Right cardiac atrium (tissue), 5 donors: ENCODE data around the gene ACTN4. TPM values are rescaled to one million over a fixed set of nuclear protein-coding genes. Genes with fewer than 3 reads are reported as not detected.

Source experiments
- ATAC-seq, 2 donors: fragments of 200-7000 bp; cut with Tn5 transposase; one replicate each; pipeline versions ENCODE4 v1.8.0 to v1.9.1; 2020; ENCODE audit warnings: moderate library complexity in 2 of 2, mild to moderate bottlenecking in 1 of 2
- DNase-seq, 3 donors: peaks; one replicate each; pipeline ENCODE4 v3.0.0-alpha.2; 2020
- H3K27ac ChIP-seq: one replicate; pipeline ENCODE4 v1.5.1; 2013; ENCODE audit warnings: mild to moderate bottlenecking, low read length, control low read depth, moderate library complexity
- H3K27me3 ChIP-seq: one replicate; pipeline ENCODE4 v1.6.1; 2013; ENCODE audit not compliant: control insufficient read depth, insufficient read depth
- H3K4me1 ChIP-seq: one replicate; pipeline ENCODE4 v1.6.1; 2013; ENCODE audit warnings: low read length; ENCODE audit not compliant: control insufficient read depth, insufficient read depth
- H3K4me3 ChIP-seq: one replicate; pipeline ENCODE4 v1.5.1; 2013; ENCODE audit warnings: low read length, control low read depth
- H3K9me3 ChIP-seq: one replicate; pipeline ENCODE4 v1.6.1; 2013; ENCODE audit warnings: low read length; ENCODE audit not compliant: control insufficient read depth
- WGBS: extraction: QIAGEN DNeasy Blood & Tissue Kit; methylation state at CpG from one replicate; pipeline ENCODE4 v1.1.7; 2013; 5-methylcytosine and 5-hydroxymethylcytosine counted together
- intact Hi-C, 4 donors: fragments of 100-400 bp; cut with DNase I; formaldehyde crosslinking; loops; one replicate each; pipeline versions ENCODE4 v1.11.0 to v1.14.0; 2022 to 2023
- polyA plus RNA-seq: library from polyadenylated mRNA; stranded (reverse); fragments of 200-250 nt; gene quantifications from one replicate; pipeline ENCODE4 v1.2.3, GENCODE V29; 2013
- total RNA-seq, 4 donors: library from RNA; stranded (reverse); fragmentation: NEBNext Ultra II Directional; extraction: Animal tissue kit (Norgen Biotek cat#: 25700); gene quantifications; one replicate each; pipeline ENCODE4 v1.2.1, GENCODE V29; 2021
- donor health status: healthy with polysubstance abuse.
- donor health status: DM: no; HTN: yes; CAD: no.
- donor health status: DM: no; HTN: no; CAD: no.
- donor health status: DM: no; HTN: yes; CAD: no; lungs with severe emphysema.
- donor health status: DM: yes; HTN: yes; CAD: no.

ACTN4 gene
- total and polyA plus RNA-seq, 5 donors: 87.4 to 226 (median 119) TPM

GRCh38 chr19:38721979-38722773 lies 74.7 kb downstream of the ACTN4 start:
- Histone ChIP-seq H3K27ac (peak overlapping the region; percentile 79), H3K4me3 (no peak overlapping the region), H3K27me3 (no peaks in the 10 kb centered on the region), H3K9me3 (no peaks in the 10 kb centered on the region), H3K4me1 (peaks cover 29% of the 10 kb centered on the region)
- ATAC-seq: peak; percentile 64 to 82
- intact Hi-C loops: loop anchor here in 1 of 4 donors (5.0 kb wide), 1 partner anchor 65 kb away; no protein-coding TSS in a partner anchor
- DNase-seq: peak; percentile 85 to 93 (median 91)
- 21% methylated on average over 17 of the region's 17 CpGs for WGBS

GRCh38 chr19:38722947-38723605 lies 75.6 kb downstream of the ACTN4 start:
- intact Hi-C loops: loop anchor here in 1 of 4 donors (5.0 kb wide), 1 partner anchor 66 kb away; no protein-coding TSS in a partner anchor
- DNase-seq: no peak
- Histone ChIP-seq H3K27me3 (no peaks in the 10 kb centered on the region), H3K4me1 (peaks cover 29% of the 10 kb centered on the region), H3K27ac (peak overlapping the region; percentile 79), H3K4me3 (no peak overlapping the region), H3K9me3 (no peaks in the 10 kb centered on the region)
- WGBS: 67% methylated on average over 10 of the region's 10 CpGs
- no peak for ATAC-seq

- intact Hi-C loops: loop anchor here in 1 of 4 donors (5.0 kb wide), 1 partner anchor 66 kb away; no protein-coding TSS in a partner anchor
- Histone ChIP-seq H3K9me3 (no peaks in the 10 kb centered on the region), H3K27ac (no peak overlapping the region), H3K4me1 (peaks cover 29% of the 10 kb centered on the region), H3K27me3 (no peaks in the 10 kb centered on the region), H3K4me3 (no peak overlapping the region)
- peak in 1 of 3 donors; percentile 47 for DNase-seq
- ATAC-seq: no peak
- 52% methylated on average over 11 of the region's 11 CpGs for WGBS
Measured at GRCh38 chr19:38723606-38723965, 76.1 kb downstream of the ACTN4 start.

- peaks cover 26% of the 10 kb centered on the region for H3K4me1 ChIP-seq
- H3K27ac ChIP-seq: no peak overlapping the region
- no peaks in the 10 kb centered on the region for H3K27me3 ChIP-seq
- peak in 2 of 3 donors; percentile 55 to 66 for DNase-seq
- ATAC-seq: no peak
- no peaks in the 10 kb centered on the region for H3K9me3 ChIP-seq
- 92% methylated on average over 42 of the region's 42 CpGs for WGBS
- H3K4me3 ChIP-seq: no peak overlapping the region
- intact Hi-C loops: loop anchor here in 1 of 4 donors (5.0 kb wide), 1 partner anchor 67 kb away; no protein-coding TSS in a partner anchor
Measured at GRCh38 chr19:38723990-38724854, 76.8 kb downstream of the ACTN4 start.

- Histone ChIP-seq H3K4me1 (peaks cover 17% of the 10 kb centered on the region), H3K9me3 (no peaks in the 10 kb centered on the region), H3K4me3 (no peak overlapping the region), H3K27me3 (no peaks in the 10 kb centered on the region), H3K27ac (no peak overlapping the region)
- WGBS: 91% methylated on average over 21 of the region's 21 CpGs
- DNase-seq: peak; percentile 13 to 40 (median 32)
- intact Hi-C loops: loop anchor here in 1 of 4 donors (5.0 kb wide), 1 partner anchor 73 kb away; no protein-coding TSS in a partner anchor
- no peak for ATAC-seq
Measured at GRCh38 chr19:38725469-38726283, 78.2 kb downstream of the ACTN4 start.

- WGBS: 80% methylated on average over 6 of the region's 6 CpGs
- intact Hi-C loops: loop anchor here in 1 of 4 donors (5.0 kb wide), 1 partner anchor 74 kb away; no protein-coding TSS in a partner anchor
- Histone ChIP-seq H3K9me3 (no peaks in the 10 kb centered on the region), H3K4me1 (peaks cover 14% of the 10 kb centered on the region), H3K27me3 (no peaks in the 10 kb centered on the region), H3K4me3 (no peak overlapping the region), H3K27ac (no peak overlapping the region)
- DNase-seq: peak; percentile 8 to 51 (median 50)
- ATAC-seq: no peak
Measured at GRCh38 chr19:38726284-38726673, 78.8 kb downstream of the ACTN4 start.

- Histone ChIP-seq H3K27me3 (no peaks in the 10 kb centered on the region), H3K9me3 (no peaks in the 10 kb centered on the region), H3K4me3 (no peak overlapping the region), H3K4me1 (peaks cover 9% of the 10 kb centered on the region), H3K27ac (no peak overlapping the region)
- WGBS: 71% methylated on average over 30 of the region's 30 CpGs
- intact Hi-C loops: loop anchor here in 1 of 4 donors (5.0 kb wide), 1 partner anchor 75 kb away; no protein-coding TSS in a partner anchor
- DNase-seq: peak; percentile 16 to 63 (median 47)
- ATAC-seq: no peak
Measured at GRCh38 chr19:38726761-38727301, 79.4 kb downstream of the ACTN4 start.

GRCh38 chr19:38727306-38727867 lies 79.9 kb downstream of the ACTN4 start:
- Histone ChIP-seq H3K9me3 (no peaks in the 10 kb centered on the region), H3K4me3 (no peak overlapping the region), H3K27me3 (no peaks in the 10 kb centered on the region), H3K4me1 (peaks cover 7% of the 10 kb centered on the region), H3K27ac (no peak overlapping the region)
- DNase-seq: peak in 2 of 3 donors; percentile 13 to 49
- intact Hi-C loops: loop anchor here in 1 of 4 donors (5.0 kb wide), 1 partner anchor 75 kb away; no protein-coding TSS in a partner anchor
- WGBS: 81% methylated on average over 17 of the region's 17 CpGs
- ATAC-seq: no peak

- intact Hi-C loops: loop anchor here in 1 of 4 donors (5.0 kb wide), 1 partner anchor 76 kb away; no protein-coding TSS in a partner anchor
- ATAC-seq (peak; percentile 22 to 45), DNase-seq (peak; percentile 52 to 80 (median 77))
- Histone ChIP-seq H3K27ac (no peak overlapping the region), H3K4me3 (no peak overlapping the region), H3K4me1 (peaks cover 1% of the 10 kb centered on the region), H3K27me3 (no peaks in the 10 kb centered on the region), H3K9me3 (no peaks in the 10 kb centered on the region)
- 50% methylated on average over 33 of the region's 33 CpGs for WGBS
Measured at GRCh38 chr19:38727868-38728660, 80.6 kb downstream of the ACTN4 start.
